A549 (cell line): ENCODE data around the gene OPCML. TPM values are rescaled to one million over a fixed set of nuclear protein-coding genes. Genes with fewer than 3 reads are reported as not detected.

ENCODE experiments used
- ATAC-seq, 2 experiments: fragments of 200-7000 bp in 1 of 2; fragments of >200 bp in 1 of 2; cut with Nextera tagmentation in 1 of 2; cut with Tn5 transposase in 1 of 2; 3 replicates each; pipeline versions ENCODE4 v1.8.0 to v1.9.1; 2018 to 2020; ENCODE audit warnings: mild to moderate bottlenecking in 1 of 2, moderate library complexity in 1 of 2
- CTCF ChIA-PET: fragments of 300-600 bp; sonication (Branson Sonifier 250); formaldehyde crosslinking; extraction: SDS; loops from one replicate; lab custom pipeline; 2021; ENCODE audit warnings: antibody characterized with exemption, inconsistent platforms; lab: Yijun Ruan, JAX
- POLR2A ChIA-PET: fragments of 350-600 bp; formaldehyde crosslinking; extraction: SDS; loops from one replicate; lab custom pipeline; 2021; ENCODE audit warnings: antibody characterized with exemption, inconsistent platforms; lab: Yijun Ruan, JAX
- DNase-seq, 2 experiments: peaks; one replicate each; pipeline versions ENCODE4 v3.0.0 to v3.0.0-alpha.2; 2011 to 2016; ENCODE audit warnings: low read depth in 1 of 2, low spot score in 1 of 2
- FAIRE-seq: peaks from 2 replicates; lab custom pipeline; 2011; peaks lifted over from hg19 to GRCh38; lab: Jason Lieb, UNC
- H3K27ac ChIP-seq, 2 experiments: fragments of >200 bp; sonication (Bioruptor Twin); formaldehyde crosslinking; 3 replicates each; pipeline ENCODE4 v1.5.1; 2016 to 2017
- H3K4me1 ChIP-seq: fragments of >200 bp; sonication (Bioruptor Twin); formaldehyde crosslinking; 3 replicates; pipeline ENCODE4 v1.6.1; 2016
- H3K4me2 ChIP-seq: fragments of >200 bp; sonication (Bioruptor Twin); formaldehyde crosslinking; 3 replicates; pipeline ENCODE4 v1.6.1; 2016
- H3K4me3 ChIP-seq: fragments of >200 bp; sonication (Bioruptor Twin); formaldehyde crosslinking; 3 replicates; pipeline ENCODE4 v1.5.1; 2016
- H3K9me3 ChIP-seq: fragments of >200 bp; sonication (Bioruptor Twin); formaldehyde crosslinking; 3 replicates; pipeline ENCODE4 v1.6.1; 2016
- BHLHE40 ChIP-seq: IDR thresholded peaks from 2 replicates; pipeline ENCODE4 v1.6.1; 2012; ENCODE audit warnings: low read depth, low read length, inconsistent platforms
- CBX2 ChIP-seq: fragments of 200-600 bp; sonication (generic); IDR thresholded peaks from 2 replicates; pipeline ENCODE4 v1.6.1; 2016; ENCODE audit warnings: low read depth, mild to moderate bottlenecking, borderline replicate concordance
- CEBPB ChIP-seq, 2 experiments: fragments of >200 bp in 1 of 2; sonication (Bioruptor Twin) in 1 of 2; formaldehyde crosslinking in 1 of 2; IDR thresholded peaks; 2 replicates each; pipeline ENCODE4 v1.6.1; 2012 to 2016
- CHD2 ChIP-seq: fragments of 150-350 bp; IDR thresholded peaks from 2 replicates; pipeline ENCODE4 v1.6.1; 2014; ENCODE audit warnings: low read length; ENCODE audit not compliant: partially characterized antibody
- CHD4 ChIP-seq: fragments of 200-600 bp; sonication (generic); IDR thresholded peaks from 2 replicates; pipeline ENCODE4 v1.6.1; 2016; ENCODE audit warnings: antibody characterized with exemption, mild to moderate bottlenecking, borderline replicate concordance
- ESRRA ChIP-seq: fragments of 150-350 bp; IDR thresholded peaks from 2 replicates; pipeline ENCODE4 v1.6.1; 2014; ENCODE audit warnings: mild to moderate bottlenecking, low read length, borderline replicate concordance
- FOSL2 ChIP-seq, 2 experiments: fragments of 450-650 bp in 1 of 2; fragments of >200 bp in 1 of 2; sonication (Bioruptor Twin) in 1 of 2; formaldehyde crosslinking; IDR thresholded peaks; 2 replicates each; pipeline versions ENCODE4 v1.5.0 to v1.6.1; 2016 to 2020; ENCODE audit warnings: mild to moderate bottlenecking in 1 of 2, moderate library complexity in 1 of 2
- GATA3 ChIP-seq: IDR thresholded peaks from 2 replicates; pipeline ENCODE4 v1.6.1; 2012; ENCODE audit warnings: borderline replicate concordance
- HOXA7 ChIP-seq: fragments of 250-450 bp; sonication (Bioruptor Pico); IDR thresholded peaks from 2 replicates; pipeline ENCODE4 v1.5.0; 2020; ENCODE audit warnings: mild to moderate bottlenecking, moderate library complexity
- MAZ ChIP-seq: fragments of 150-350 bp; IDR thresholded peaks from 2 replicates; pipeline ENCODE4 v1.6.1; 2014; ENCODE audit warnings: antibody characterized with exemption, low read depth, low read length, borderline replicate concordance
- PHF8 ChIP-seq: fragments of 200-600 bp; sonication (generic); IDR thresholded peaks from 2 replicates; pipeline ENCODE4 v1.6.1; 2016; ENCODE audit warnings: low read depth, mild to moderate bottlenecking, antibody characterized with exemption, moderate library complexity, borderline replicate concordance
- RARB ChIP-seq: fragments of 250-450 bp; sonication (Bioruptor Pico); IDR thresholded peaks from 2 replicates; pipeline ENCODE4 v1.8.0; 2021; ENCODE audit warnings: mild to moderate bottlenecking, moderate library complexity
- RFX5 ChIP-seq: fragments of 450-650 bp; IDR thresholded peaks from 2 replicates; pipeline ENCODE4 v1.7.1; 2014; ENCODE audit warnings: antibody characterized with exemption, mild to moderate bottlenecking, moderate library complexity
- SMC3 ChIP-seq: fragments of >200 bp; sonication (Bioruptor Twin); formaldehyde crosslinking; IDR thresholded peaks from 3 replicates; pipeline ENCODE4 v1.6.1; 2018; ENCODE audit warnings: inconsistent platforms
- USF2 ChIP-seq: fragments of 450-650 bp; IDR thresholded peaks from 2 replicates; pipeline ENCODE4 v1.6.1; 2014; ENCODE audit warnings: antibody characterized with exemption
- ZC3H11A ChIP-seq: fragments of 450-650 bp; IDR thresholded peaks from 2 replicates; pipeline ENCODE4 v1.6.1; 2014; ENCODE audit warnings: antibody characterized with exemption, mild to moderate bottlenecking
- ZFP36 ChIP-seq: fragments of 450-650 bp; IDR thresholded peaks from 2 replicates; pipeline ENCODE4 v1.6.1; 2014; ENCODE audit warnings: borderline replicate concordance; ENCODE audit not compliant: partially characterized antibody
- ZSCAN20 ChIP-seq: fragments of 250-450 bp; sonication (Bioruptor Pico); IDR thresholded peaks from 2 replicates; pipeline ENCODE4 v1.8.0; 2022; ENCODE audit warnings: mild to moderate bottlenecking, moderate library complexity
- WGBS: methylation state at CpG from one replicate; pipeline ENCODE4 v1.1.6; 2017; ENCODE audit errors: missing lambda C conversion rate; 5-methylcytosine and 5-hydroxymethylcytosine counted together
- polyA plus RNA-seq, 4 experiments: library from polyadenylated mRNA; depleted of rRNA in 3 of 4; stranded (reverse); fragments of >200 nt; fragmentation: RNase III in 1 of 4; extraction: RNeasy Plus Mini Kit Qiagen cat#74134 plus additional on column Dnase treatment in 1 of 4; gene quantifications; 2 replicates in 3 of 4; 3 replicates in 1 of 4; pipeline ENCODE4 v1.2.3, GENCODE V29; 2011 to 2017
- TF ChIP-seq, protein P1 (sequence below): fragments of 250-450 bp; sonication (Bioruptor Pico); IDR thresholded peaks from 2 replicates; pipeline ENCODE4 v1.5.0; 2021; ENCODE audit warnings: mild to moderate bottlenecking, moderate library complexity, borderline replicate concordance

Gene OPCML
- polyA plus RNA-seq, 2 of the 4 experiments (the other 2 are of a cell fraction): not detected

GRCh38 chr11:133408936-133409335 lies 123.4 kb downstream of the OPCML start (continued):
- TF ChIP-seq FOSL2 (IDR thresholded peaks at IDR 0.05) (no peak), FOSL2 (CRISPR knock-in tag; IDR thresholded peaks at IDR 0.05) (no peak), HOXA7 (CRISPR knock-in tag) (no peak)
- TF ChIP-seq, all 56 proteins: peak for 0

GRCh38 chr11:133408402-133408801 lies 123.9 kb downstream of the OPCML start:
- POLR2A ChIA-PET: no interaction called here
- WGBS: 3% methylated on average over 3 of the region's 3 CpGs
- no peak for ATAC-seq

GRCh38 chr11:133406489-133406888 lies 125.8 kb downstream of the OPCML start:
- Histone ChIP-seq H3K4me1 (no peaks in the 10 kb centered on the region), H3K4me2 (no peak overlapping the region), H3K9me3 (no peaks in the 10 kb centered on the region), H3K27ac (no peak overlapping the region), H3K4me3 (no peak overlapping the region)
- ChIA-PET POLR2A (no interaction called here), CTCF (no interaction called here)
- FAIRE-seq (no peak), ATAC-seq (no peak), DNase-seq (no peak)
- 4% methylated on average over 4 of the region's 4 CpGs for WGBS
- TF ChIP-seq CBX2 (no peak), ESRRA (no peak), RARB (CRISPR knock-in tag) (no peak), ZFP36 (no peak), ZC3H11A (no peak), MAZ (no peak), CHD4 (no peak), ZSCAN20 (no peak), RFX5 (no peak), SMC3 (no peak), BHLHE40 (no peak), GATA3 (no peak)

More at GRCh38 chr11:133408402-133408801, 123.9 kb downstream of the OPCML start:
- Histone ChIP-seq H3K4me1 (no peaks in the 10 kb centered on the region), H3K4me3 (no peak overlapping the region), H3K9me3 (no peaks in the 10 kb centered on the region), H3K27ac (no peak overlapping the region), H3K4me2 (no peak overlapping the region)
- CTCF ChIA-PET: no interaction called here
- FAIRE-seq (no peak), DNase-seq (no peak)
- TF ChIP-seq ZFP36 (no peak), CEBPB (IDR thresholded peaks at IDR 0.05) (no peak)
- TF ChIP-seq, protein P1, sequence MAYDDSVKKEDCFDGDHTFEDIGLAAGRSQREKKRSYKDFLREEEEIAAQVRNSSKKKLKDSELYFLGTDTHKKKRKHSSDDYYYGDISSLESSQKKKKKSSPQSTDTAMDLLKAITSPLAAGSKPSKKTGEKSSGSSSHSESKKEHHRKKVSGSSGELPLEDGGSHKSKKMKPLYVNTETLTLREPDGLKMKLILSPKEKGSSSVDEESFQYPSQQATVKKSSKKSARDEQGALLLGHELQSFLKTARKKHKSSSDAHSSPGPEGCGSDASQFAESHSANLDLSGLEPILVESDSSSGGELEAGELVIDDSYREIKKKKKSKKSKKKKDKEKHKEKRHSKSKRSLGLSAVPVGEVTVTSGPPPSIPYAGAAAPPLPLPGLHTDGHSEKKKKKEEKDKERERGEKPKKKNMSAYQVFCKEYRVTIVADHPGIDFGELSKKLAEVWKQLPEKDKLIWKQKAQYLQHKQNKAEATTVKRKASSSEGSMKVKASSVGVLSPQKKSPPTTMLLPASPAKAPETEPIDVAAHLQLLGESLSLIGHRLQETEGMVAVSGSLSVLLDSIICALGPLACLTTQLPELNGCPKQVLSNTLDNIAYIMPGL (CRISPR knock-in tag): no peak

DNA sequence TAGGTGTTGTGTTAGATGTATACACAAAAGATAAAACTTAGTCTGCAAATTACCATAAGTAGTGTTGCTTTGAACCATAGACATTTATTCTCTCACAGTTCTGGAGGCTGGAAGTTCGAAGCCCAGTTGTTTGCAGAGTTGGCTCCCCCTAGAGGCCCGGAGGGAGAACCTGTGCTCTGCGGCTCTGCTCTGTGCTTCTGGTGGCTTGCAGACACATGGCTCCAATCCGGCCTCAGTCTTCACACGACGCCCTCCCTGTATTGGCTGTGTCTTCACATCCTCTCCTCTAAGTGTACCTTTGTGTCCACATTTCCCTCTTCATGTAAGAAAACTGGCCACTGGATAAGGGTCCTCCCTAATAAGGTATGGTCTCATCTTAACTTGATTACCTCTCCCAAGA lies 128.4 kb downstream of the OPCML start:
- POLR2A ChIA-PET: no interaction called here
- FAIRE-seq: no peak
- H3K4me3 ChIP-seq: no peak overlapping the region
- H3K9me3 ChIP-seq: no peaks in the 10 kb centered on the region
- CTCF ChIA-PET: no interaction called here
- 11% methylated on average over 6 of the region's 6 CpGs for WGBS
- no peak for ATAC-seq
- DNase-seq: peak in 1 of 2 experiments; percentile 6
- no peaks in the 10 kb centered on the region for H3K4me1 ChIP-seq
- H3K4me2 ChIP-seq: no peak overlapping the region
- TF ChIP-seq CHD2: no peak
- no peak for TF ChIP-seq PHF8
- no peak for TF ChIP-seq USF2
- no peak overlapping the region for H3K27ac ChIP-seq
